IMR-90 (cell line): ENCODE measurements around the gene KLHL17. TPM values are rescaled to one million over a fixed set of nuclear protein-coding genes. Genes with fewer than 3 reads are reported as not detected.

ENCODE experiments used
- ATAC-seq: fragments of 200-7000 bp; cut with Tn5 transposase; 2 replicates; pipeline ENCODE4 v1.9.1; 2020; ENCODE audit warnings: low read depth, mild to moderate bottlenecking, moderate library complexity
- BruUV-seq: library from RNA; stranded (reverse); fragments of 400-500 nt; replicated peaks from 2 replicates; lab custom pipeline; 2021; lab: Mats Ljungman, UMichigan
- CTCF ChIA-PET: fragments of 300-600 bp; formaldehyde crosslinking; extraction: SDS; loops from one replicate; lab custom pipeline; 2021; ENCODE audit warnings: antibody characterized with exemption; lab: Yijun Ruan, JAX
- POLR2A ChIA-PET: fragments of 300-600 bp; sonication (Branson Sonifier 250); formaldehyde crosslinking; loops from one replicate; lab custom pipeline; 2022; ENCODE audit warnings: antibody characterized with exemption; ENCODE audit not compliant: unreplicated experiment; lab: Charles Lee
- DNase-seq: peaks from one replicate; pipeline ENCODE4 v3.0.0; 2013
- H2AFZ ChIP-seq: replicated peaks from 2 replicates; pipeline ENCODE3; 2013; ENCODE audit warnings: low read length, mild to moderate bottlenecking; ENCODE audit not compliant: poor library complexity
- H2AK5ac ChIP-seq: 2 replicates; pipeline ENCODE4 v1.6.1; 2013; ENCODE audit warnings: low read depth, low read length, inconsistent platforms
- H2AK9ac ChIP-seq: replicated peaks from 2 replicates; pipeline ENCODE3; 2013; ENCODE audit warnings: mild to moderate bottlenecking, low read depth, low read length, moderate library complexity; ENCODE audit not compliant: poor library complexity
- H2BK120ac ChIP-seq: 2 replicates; pipeline ENCODE4 v1.6.1; 2013; ENCODE audit warnings: low read depth, low read length, inconsistent platforms
- H2BK15ac ChIP-seq: 3 replicates; pipeline ENCODE4 v1.6.1; 2013; ENCODE audit warnings: low read depth, low read length, inconsistent platforms
- H2BK20ac ChIP-seq: 2 replicates; pipeline ENCODE4 v1.6.1; 2013; ENCODE audit warnings: low read depth, mild to moderate bottlenecking, inconsistent platforms, low read length, moderate library complexity
- H2BK5ac ChIP-seq: 2 replicates; pipeline ENCODE4 v1.6.1; 2013; ENCODE audit warnings: mild to moderate bottlenecking, low read depth, low read length, inconsistent platforms; ENCODE audit not compliant: poor library complexity, severe bottlenecking
- H3K14ac ChIP-seq: replicated peaks from 2 replicates; pipeline ENCODE4 v1.6.1; 2013; ENCODE audit warnings: low read depth, low read length, inconsistent platforms
- H3K18ac ChIP-seq: 2 replicates; pipeline ENCODE4 v1.6.1; 2013; ENCODE audit warnings: low read depth, low read length, control low read depth
- H3K23ac ChIP-seq: 2 replicates; pipeline ENCODE4 v1.6.1; 2013; ENCODE audit warnings: low read depth, low read length, inconsistent platforms
- H3K27ac ChIP-seq: 2 replicates; pipeline ENCODE4 v1.5.1; 2013; ENCODE audit warnings: mild to moderate bottlenecking, control low read depth, low read length; ENCODE audit not compliant: insufficient read depth
- H3K27me3 ChIP-seq: 2 replicates; pipeline ENCODE4 v1.6.1; 2013; ENCODE audit warnings: low read length; ENCODE audit not compliant: control insufficient read depth, insufficient read depth
- H3K36me3 ChIP-seq: 2 replicates; pipeline ENCODE4 v1.6.1; 2013; ENCODE audit warnings: low read length, mixed read lengths; ENCODE audit not compliant: control insufficient read depth, insufficient read depth
- H3K4ac ChIP-seq: 2 replicates; pipeline ENCODE4 v1.6.1; 2013; ENCODE audit warnings: low read depth, low read length, inconsistent platforms
- H3K4me1 ChIP-seq: 2 replicates; pipeline ENCODE4 v1.6.1; 2013; ENCODE audit warnings: low read length, mixed read lengths; ENCODE audit not compliant: control insufficient read depth, insufficient read depth
- H3K4me2 ChIP-seq: 2 replicates; pipeline ENCODE4 v1.6.1; 2013; ENCODE audit warnings: low read depth, mild to moderate bottlenecking, control low read depth, low read length, moderate library complexity
- H3K4me3 ChIP-seq: 2 replicates; pipeline ENCODE4 v1.5.1; 2013; ENCODE audit warnings: low read depth, mild to moderate bottlenecking, control low read depth, low read length, moderate library complexity; ENCODE audit not compliant: insufficient read depth
- H3K56ac ChIP-seq: 2 replicates; pipeline ENCODE4 v1.6.1; 2013; ENCODE audit warnings: low read length, inconsistent platforms; ENCODE audit not compliant: insufficient read depth; ENCODE audit errors: extremely low read depth
- H3K79me1 ChIP-seq, 2 experiments: 2 replicates each; pipeline ENCODE4 v1.6.1; 2013; ENCODE audit warnings: low read length in 2 of 2, inconsistent platforms in 1 of 2, low read depth in 1 of 2
- H3K9ac ChIP-seq: 2 replicates; pipeline ENCODE4 v1.6.1; 2013; ENCODE audit warnings: low read depth, low read length, control low read depth
- H3K9me1 ChIP-seq: 2 replicates; pipeline ENCODE4 v1.6.1; 2013; ENCODE audit warnings: low read length, inconsistent platforms; ENCODE audit not compliant: insufficient read depth
- H3K9me3 ChIP-seq: 2 replicates; pipeline ENCODE4 v1.6.1; 2013; ENCODE audit warnings: low read length; ENCODE audit not compliant: control insufficient read depth, insufficient read depth
- H4K20me1 ChIP-seq: 2 replicates; pipeline ENCODE4 v1.6.1; 2013; ENCODE audit warnings: low read length, inconsistent platforms; ENCODE audit not compliant: insufficient read depth
- H4K5ac ChIP-seq: 2 replicates; pipeline ENCODE4 v1.6.1; 2013; ENCODE audit warnings: mild to moderate bottlenecking, low read depth, low read length, control low read depth
- H4K8ac ChIP-seq, 2 experiments: 2 replicates each; pipeline ENCODE4 v1.6.1; 2013; ENCODE audit warnings: low read depth in 2 of 2, low read length in 2 of 2, control low read depth in 1 of 2, inconsistent platforms in 1 of 2
- H4K91ac ChIP-seq: 2 replicates; pipeline ENCODE4 v1.6.1; 2013; ENCODE audit warnings: low read depth, low read length, inconsistent platforms; ENCODE audit not compliant: insufficient read depth
- BHLHE40 ChIP-seq: fragments of 150-350 bp; IDR thresholded peaks from 2 replicates; pipeline ENCODE4 v1.6.1; 2016; ENCODE audit warnings: mild to moderate bottlenecking, low read depth, low read length
- CEBPB ChIP-seq: IDR thresholded peaks from 2 replicates; pipeline ENCODE4 v1.6.1; 2012; ENCODE audit warnings: low read depth, low read length, improper control_type of control experiment
- CHD1 ChIP-seq: IDR thresholded peaks from 2 replicates; pipeline ENCODE4 v1.6.1; 2012; ENCODE audit warnings: low read depth, low read length, improper control_type of control experiment
- FOS ChIP-seq: fragments of 150-350 bp; IDR thresholded peaks from 2 replicates; pipeline ENCODE4 v1.6.1; 2016; ENCODE audit warnings: low read depth, low read length
- MAFK ChIP-seq: IDR thresholded peaks from 2 replicates; pipeline ENCODE4 v1.6.1; 2012; ENCODE audit warnings: low read depth, low read length, improper control_type of control experiment
- MAZ ChIP-seq: IDR thresholded peaks from 2 replicates; pipeline ENCODE4 v1.6.1; 2012; ENCODE audit warnings: low read depth, mild to moderate bottlenecking, low read length, improper control_type of control experiment, moderate library complexity, borderline replicate concordance
- MXI1 ChIP-seq: IDR thresholded peaks from 2 replicates; pipeline ENCODE4 v1.6.1; 2012; ENCODE audit warnings: low read depth, mild to moderate bottlenecking, low read length, moderate library complexity, borderline replicate concordance
- NFE2L2 ChIP-seq: fragments of 150-350 bp; IDR thresholded peaks from 2 replicates; pipeline ENCODE4 v1.6.1; 2016; ENCODE audit warnings: low read depth, mild to moderate bottlenecking, low read length
- POLR2A ChIP-seq: IDR thresholded peaks from 2 replicates; pipeline ENCODE4 v1.6.1; 2012; ENCODE audit warnings: mild to moderate bottlenecking, low read depth, low read length
- RAD21 ChIP-seq: IDR thresholded peaks from 2 replicates; pipeline ENCODE4 v1.6.1; 2012; ENCODE audit warnings: low read length, improper control_type of control experiment
- RCOR1 ChIP-seq: IDR thresholded peaks from 2 replicates; pipeline ENCODE4 v1.6.1; 2012; ENCODE audit warnings: mild to moderate bottlenecking, low read length, improper control_type of control experiment; ENCODE audit not compliant: insufficient replicate concordance
- RFX5 ChIP-seq: IDR thresholded peaks from 2 replicates; pipeline ENCODE4 v1.8.0; 2012; ENCODE audit warnings: low read depth, mild to moderate bottlenecking, low read length, moderate library complexity
- SMC3 ChIP-seq: fragments of 150-350 bp; IDR thresholded peaks from 2 replicates; pipeline ENCODE4 v1.6.1; 2016; ENCODE audit warnings: low read depth, mild to moderate bottlenecking, antibody characterized with exemption, low read length, moderate library complexity
- WGBS, 2 experiments: methylation state at CpG; one replicate each; pipeline versions ENCODE4 v1.1.5 to v1.1.7; 2013; ENCODE audit warnings: missing lambda C conversion rate in 2 of 2; ENCODE audit not compliant: insufficient read length in 1 of 2; ENCODE audit errors: extremely low coverage in 2 of 2; 5-methylcytosine and 5-hydroxymethylcytosine counted together
- dilution Hi-C: fragments of 300-500 bp; cut with HindIII; formaldehyde crosslinking; loops from one replicate; pipeline ENCODE4 v1.14.3; 2018; ENCODE audit warnings: low sequenced_read_pairs; ENCODE audit not compliant: unreplicated experiment
- in situ Hi-C: fragments of 300-500 bp; cut with MboI; formaldehyde crosslinking; loops from 3 replicates; pipeline ENCODE4 v1.14.3; 2019; ENCODE audit warnings: low sequenced_read_pairs, inconsistent platforms, mixed read lengths
- intact Hi-C: fragments of 100-400 bp; cut with micrococcal nuclease; formaldehyde crosslinking; loops from 2 replicates; pipeline ENCODE4 v1.10.0; 2022
- polyA plus RNA-seq, 3 experiments: library from polyadenylated mRNA; depleted of rRNA; stranded (reverse); fragments of >200 nt; gene quantifications; 2 replicates each; pipeline ENCODE4 v1.2.3, GENCODE V29; 2012; ENCODE audit warnings: low replicate concordance in 1 of 3
- total RNA-seq: library from RNA; depleted of rRNA; stranded (reverse); fragments of >200 nt; gene quantifications from 2 replicates; pipeline ENCODE4 v1.2.3, GENCODE V29; 2012
- TF ChIP-seq, protein P1 (sequence below): conservative IDR thresholded peaks from 2 replicates; pipeline ENCODE4 v1.5.1; 2012; ENCODE audit warnings: mild to moderate bottlenecking, low read depth, low read length, improper control_type of control experiment
- TF ChIP-seq, protein P2 (sequence below): fragments of 150-350 bp; IDR thresholded peaks from 2 replicates; pipeline ENCODE4 v1.6.1; 2017; ENCODE audit warnings: mild to moderate bottlenecking, antibody characterized with exemption, low read length, low read depth
- TF ChIP-seq, protein P3 (sequence below): fragments of 150-350 bp; IDR thresholded peaks from 2 replicates; pipeline ENCODE4 v1.6.1; 2016; ENCODE audit warnings: low read depth, mild to moderate bottlenecking, low read length, moderate library complexity, borderline replicate concordance

KLHL17 gene
- total and polyA plus RNA-seq, 2 of the 4 experiments (the other 2 are of a cell fraction): 3.4 to 41.0 TPM

DNA sequence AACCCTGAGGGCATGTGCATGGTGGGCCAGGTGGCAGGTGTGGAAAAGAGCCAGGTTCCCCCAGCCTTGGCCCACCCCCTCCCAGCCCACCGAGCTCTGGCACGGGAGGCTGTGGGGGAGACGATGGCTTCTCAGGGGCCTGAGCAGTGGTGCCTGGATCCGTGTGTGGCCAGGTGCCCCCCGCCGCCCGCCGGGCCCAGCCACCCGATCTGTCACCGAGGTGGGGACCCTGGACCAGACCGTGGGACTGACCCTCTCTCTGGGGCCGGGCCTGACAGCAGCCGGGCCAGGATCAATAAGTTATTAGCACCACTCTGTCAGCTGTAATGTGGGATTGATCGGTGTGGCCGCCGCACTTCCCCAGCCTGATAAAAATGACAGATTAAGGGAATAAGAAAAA, 22.9 kb upstream of the KLHL17 start:
- no peak overlapping the region for H3K9ac ChIP-seq
- peak overlapping the region; percentile 78 for H2AK9ac ChIP-seq
- in situ Hi-C loops: no loop called here
- dilution Hi-C loops: no loop called here
- H2AFZ ChIP-seq: no peak overlapping the region
- no peaks in the 10 kb centered on the region for H3K9me3 ChIP-seq
- H3K9me1 ChIP-seq: no peaks in the 10 kb centered on the region
- no peak overlapping the region for H2BK120ac ChIP-seq
- H3K18ac ChIP-seq: no peak overlapping the region
- no peak overlapping the region for H4K8ac ChIP-seq
- no peak overlapping the region for H4K91ac ChIP-seq
- DNase-seq (no peak), ATAC-seq (no peak)
- no peak overlapping the region for H4K5ac ChIP-seq
- intact Hi-C loops: no loop called here
- H2AK5ac ChIP-seq: no peak overlapping the region
- BruUV-seq: no TSS peak
- H3K14ac ChIP-seq: no peak overlapping the region
- no peak overlapping the region for H3K4ac ChIP-seq
- peaks cover 26% of the 10 kb centered on the region for H3K4me1 ChIP-seq
- no peak overlapping the region for H3K27ac ChIP-seq
- H2BK5ac ChIP-seq: no peak overlapping the region
- TF ChIP-seq FOS (no peak), BHLHE40 (no peak), MXI1 (no peak), POLR2A (no peak), RFX5 (no peak), SMC3 (no peak), CEBPB (no peak), MAFK (no peak), NFE2L2 (no peak), CHD1 (no peak), RCOR1 (no peak), RAD21 (no peak), MAZ (no peak)
- TF ChIP-seq, protein P1, sequence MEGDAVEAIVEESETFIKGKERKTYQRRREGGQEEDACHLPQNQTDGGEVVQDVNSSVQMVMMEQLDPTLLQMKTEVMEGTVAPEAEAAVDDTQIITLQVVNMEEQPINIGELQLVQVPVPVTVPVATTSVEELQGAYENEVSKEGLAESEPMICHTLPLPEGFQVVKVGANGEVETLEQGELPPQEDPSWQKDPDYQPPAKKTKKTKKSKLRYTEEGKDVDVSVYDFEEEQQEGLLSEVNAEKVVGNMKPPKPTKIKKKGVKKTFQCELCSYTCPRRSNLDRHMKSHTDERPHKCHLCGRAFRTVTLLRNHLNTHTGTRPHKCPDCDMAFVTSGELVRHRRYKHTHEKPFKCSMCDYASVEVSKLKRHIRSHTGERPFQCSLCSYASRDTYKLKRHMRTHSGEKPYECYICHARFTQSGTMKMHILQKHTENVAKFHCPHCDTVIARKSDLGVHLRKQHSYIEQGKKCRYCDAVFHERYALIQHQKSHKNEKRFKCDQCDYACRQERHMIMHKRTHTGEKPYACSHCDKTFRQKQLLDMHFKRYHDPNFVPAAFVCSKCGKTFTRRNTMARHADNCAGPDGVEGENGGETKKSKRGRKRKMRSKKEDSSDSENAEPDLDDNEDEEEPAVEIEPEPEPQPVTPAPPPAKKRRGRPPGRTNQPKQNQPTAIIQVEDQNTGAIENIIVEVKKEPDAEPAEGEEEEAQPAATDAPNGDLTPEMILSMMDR: no peak
- TF ChIP-seq, protein P2, sequence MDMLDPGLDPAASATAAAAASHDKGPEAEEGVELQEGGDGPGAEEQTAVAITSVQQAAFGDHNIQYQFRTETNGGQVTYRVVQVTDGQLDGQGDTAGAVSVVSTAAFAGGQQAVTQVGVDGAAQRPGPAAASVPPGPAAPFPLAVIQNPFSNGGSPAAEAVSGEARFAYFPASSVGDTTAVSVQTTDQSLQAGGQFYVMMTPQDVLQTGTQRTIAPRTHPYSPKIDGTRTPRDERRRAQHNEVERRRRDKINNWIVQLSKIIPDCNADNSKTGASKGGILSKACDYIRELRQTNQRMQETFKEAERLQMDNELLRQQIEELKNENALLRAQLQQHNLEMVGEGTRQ: no peak
- TF ChIP-seq, protein P3, sequence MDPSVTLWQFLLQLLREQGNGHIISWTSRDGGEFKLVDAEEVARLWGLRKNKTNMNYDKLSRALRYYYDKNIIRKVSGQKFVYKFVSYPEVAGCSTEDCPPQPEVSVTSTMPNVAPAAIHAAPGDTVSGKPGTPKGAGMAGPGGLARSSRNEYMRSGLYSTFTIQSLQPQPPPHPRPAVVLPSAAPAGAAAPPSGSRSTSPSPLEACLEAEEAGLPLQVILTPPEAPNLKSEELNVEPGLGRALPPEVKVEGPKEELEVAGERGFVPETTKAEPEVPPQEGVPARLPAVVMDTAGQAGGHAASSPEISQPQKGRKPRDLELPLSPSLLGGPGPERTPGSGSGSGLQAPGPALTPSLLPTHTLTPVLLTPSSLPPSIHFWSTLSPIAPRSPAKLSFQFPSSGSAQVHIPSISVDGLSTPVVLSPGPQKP: no peak
- ChIA-PET POLR2A (no interaction called here), CTCF (no interaction called here)
- H3K4me2 ChIP-seq: no peak overlapping the region
- H3K56ac ChIP-seq: no peak overlapping the region
- H4K20me1 ChIP-seq: peaks cover 4% of the 10 kb centered on the region
- no peak overlapping the region for H2BK15ac ChIP-seq
- 77% methylated on average over 4 of the region's 16 CpGs; no CpG with 5 or more reads in 1 of the 2 experiments for WGBS, 2 experiments
- H2BK20ac ChIP-seq: no peak overlapping the region
- H3K79me1 ChIP-seq: no peaks in the 10 kb centered on the region
- H3K23ac ChIP-seq: no peak overlapping the region
- H3K36me3 ChIP-seq: no peaks in the 10 kb centered on the region; the same call in 1 of the 2 replicates
- H3K27me3 ChIP-seq: no peaks in the 10 kb centered on the region
- H3K4me3 ChIP-seq: no peak overlapping the region
